Subcutaneous abdominal adipose tissue (tissue), 5 donors: ENCODE data around the gene PDE4D.

Source experiments
- H3K27ac ChIP-seq: one replicate; pipeline ENCODE4 v1.7.0; 2013; ENCODE audit warnings: low read depth, mild to moderate bottlenecking, inconsistent platforms, low read length, moderate library complexity
- H3K27me3 ChIP-seq, 5 donors: one replicate each; pipeline ENCODE4 v1.7.0; 2013; ENCODE audit warnings: low read length in 5 of 5, inconsistent platforms in 1 of 5; ENCODE audit not compliant: control insufficient read depth in 5 of 5, insufficient read depth in 4 of 5
- H3K36me3 ChIP-seq, 5 donors: one replicate each; pipeline ENCODE4 v1.7.0; 2013; ENCODE audit warnings: low read length in 5 of 5; ENCODE audit not compliant: control insufficient read depth in 5 of 5, insufficient read depth in 5 of 5
- H3K4me1 ChIP-seq, 5 donors: one replicate each; pipeline ENCODE4 v1.7.0; 2013; ENCODE audit warnings: low read length in 5 of 5, mild to moderate bottlenecking in 3 of 5, moderate library complexity in 1 of 5; ENCODE audit not compliant: control insufficient read depth in 5 of 5, insufficient read depth in 5 of 5
- H3K4me3 ChIP-seq, 5 donors: one replicate each; pipeline ENCODE4 v1.7.0; 2013; ENCODE audit warnings: low read length in 5 of 5, low read depth in 1 of 5
- H3K9ac ChIP-seq, 5 donors: one replicate each; pipeline ENCODE4 v1.7.0; 2013; ENCODE audit warnings: low read length in 5 of 5, mild to moderate bottlenecking in 4 of 5, moderate library complexity in 3 of 5
- H3K9me3 ChIP-seq, 5 donors: one replicate each; pipeline ENCODE4 v1.7.0; 2013; ENCODE audit warnings: low read length in 5 of 5; ENCODE audit not compliant: control insufficient read depth in 5 of 5
- donor health status: healthy.
- donor health status: healthy.
- donor health status: healthy.
- donor health status: healthy.
- donor health status: healthy.

Gene PDE4D

DNA sequence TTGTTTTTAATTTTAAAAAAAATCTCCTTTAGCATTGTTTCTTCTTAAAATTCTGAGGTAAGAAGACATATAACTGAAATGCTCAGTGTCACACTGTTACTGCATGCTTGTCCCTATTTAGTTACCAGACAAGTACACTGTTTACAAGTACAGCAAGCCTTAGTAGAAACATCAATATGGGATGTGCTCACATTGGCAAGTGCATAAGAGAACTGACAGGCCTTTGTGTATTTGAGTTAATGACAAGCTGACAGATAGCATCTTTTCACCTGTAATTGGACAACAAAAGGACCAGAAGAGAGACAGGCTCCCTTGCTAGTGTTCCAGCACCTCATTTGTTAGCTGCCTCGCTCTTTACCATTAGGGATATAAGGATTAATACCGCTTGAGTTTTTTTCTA, 63.6 kb downstream of the PDE4D start:
- Histone ChIP-seq H3K9me3 (no peaks in the 10 kb centered on the region), H3K4me3 (no peak overlapping the region), H3K27me3 (no peaks in the 10 kb centered on the region), H3K9ac (no peak overlapping the region), H3K4me1 (no peaks in the 10 kb centered on the region), H3K27ac (no peak overlapping the region), H3K36me3 (no peaks in the 10 kb centered on the region)

DNA sequence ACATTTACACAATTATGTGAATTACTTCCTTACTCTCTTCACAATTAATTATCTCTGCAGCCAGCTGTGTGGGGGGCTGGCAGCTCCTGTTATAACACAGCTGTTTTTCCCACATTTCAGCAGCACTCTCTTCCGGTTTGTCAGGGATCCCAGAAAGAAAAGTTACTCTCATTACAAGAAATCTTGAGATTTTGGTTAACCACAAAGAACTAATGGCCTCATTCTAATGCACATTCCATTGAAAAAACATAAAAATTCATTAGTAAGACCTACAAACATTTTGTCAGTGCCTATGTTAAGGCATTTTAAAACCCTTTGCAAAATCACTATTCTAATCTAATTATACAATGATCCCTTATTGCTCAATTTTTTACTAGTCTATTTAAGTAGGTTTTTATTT, 64.1 kb downstream of the PDE4D start:
- no peak overlapping the region for H3K27ac ChIP-seq
- H3K9me3 ChIP-seq, result no peaks in the 10 kb centered on the region
- H3K4me3 ChIP-seq, result no peak overlapping the region

DNA sequence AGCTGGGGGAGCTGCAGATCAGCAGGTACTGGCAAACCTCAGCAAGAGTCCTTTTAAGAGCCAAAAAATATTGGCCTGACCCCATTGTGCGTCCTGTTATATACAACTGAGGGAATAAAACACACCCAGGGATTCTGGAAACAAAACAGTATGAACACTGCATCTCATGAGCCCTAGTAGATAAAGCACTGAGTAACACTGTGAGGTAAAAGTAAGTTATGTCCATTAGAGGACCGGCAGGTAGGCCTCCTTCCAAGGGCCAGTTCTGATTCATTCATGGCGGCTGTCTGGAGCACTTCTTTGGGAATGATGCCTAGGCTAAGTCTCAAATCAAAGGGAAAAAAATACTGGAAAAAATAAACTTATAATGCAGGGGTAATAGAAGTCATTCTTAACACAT, 64.9 kb downstream of the PDE4D start:
- H3K9ac ChIP-seq, result no peak overlapping the region
- no peaks in the 10 kb centered on the region for H3K36me3 ChIP-seq
- no peaks in the 10 kb centered on the region for H3K4me1 ChIP-seq
- H3K4me3 ChIP-seq, result no peak overlapping the region
- no peaks in the 10 kb centered on the region for H3K9me3 ChIP-seq
- H3K27ac ChIP-seq, result no peak overlapping the region
- no peaks in the 10 kb centered on the region for H3K27me3 ChIP-seq

More for the DNA sequence above, 64.1 kb downstream of the PDE4D start:
- no peaks in the 10 kb centered on the region for H3K27me3 ChIP-seq
- H3K4me1 ChIP-seq, result no peaks in the 10 kb centered on the region
- H3K36me3 ChIP-seq, result no peaks in the 10 kb centered on the region
- H3K9ac ChIP-seq, result no peak overlapping the region

DNA sequence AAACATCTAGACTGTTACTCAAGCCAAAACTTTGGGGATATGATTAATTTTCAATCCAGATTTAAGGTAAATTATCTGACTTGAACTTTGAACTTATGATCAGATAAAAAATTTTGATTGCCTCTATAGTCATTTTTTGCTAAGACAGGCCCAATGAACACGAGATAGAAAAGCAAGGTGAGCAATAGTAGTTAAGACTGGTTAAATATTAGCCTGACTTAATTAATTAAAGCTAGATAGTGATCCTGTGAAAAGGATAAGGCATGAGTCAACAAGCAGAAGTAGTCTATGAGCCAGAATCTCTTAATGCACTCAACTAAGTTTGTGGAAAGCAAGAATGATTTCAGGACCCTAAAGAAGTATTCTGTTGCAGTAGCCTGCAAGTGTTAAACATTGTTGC, 66.5 kb downstream of the PDE4D start:
- no peaks in the 10 kb centered on the region for H3K36me3 ChIP-seq
- no peaks in the 10 kb centered on the region for H3K4me1 ChIP-seq
- no peaks in the 10 kb centered on the region for H3K9me3 ChIP-seq
- no peak overlapping the region for H3K27ac ChIP-seq
- H3K4me3 ChIP-seq, result no peak overlapping the region
- H3K9ac ChIP-seq, result no peak overlapping the region
- H3K27me3 ChIP-seq, result no peaks in the 10 kb centered on the region

DNA sequence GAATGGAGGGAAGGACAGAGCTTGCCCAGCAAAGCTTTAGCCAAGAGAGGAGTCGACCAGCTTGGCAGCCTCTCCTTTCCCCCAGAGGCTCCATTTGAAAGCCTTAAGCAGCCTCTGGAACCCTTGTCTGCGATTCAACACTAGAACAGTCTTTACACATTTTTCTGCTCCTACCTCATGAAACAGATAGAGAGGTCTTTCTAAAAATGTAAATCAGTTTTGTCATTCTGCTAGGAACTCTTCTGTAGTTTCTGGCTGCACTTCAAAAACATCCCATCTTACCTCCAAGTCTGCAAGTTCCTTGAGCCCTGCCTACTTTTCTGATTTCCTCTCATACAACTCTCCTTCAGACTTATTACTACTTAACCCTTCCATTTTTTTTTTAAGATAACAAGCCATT, 70.1 kb downstream of the PDE4D start:
- H3K27ac ChIP-seq, result no peak overlapping the region
- H3K36me3 ChIP-seq, result no peaks in the 10 kb centered on the region
- no peaks in the 10 kb centered on the region for H3K4me1 ChIP-seq
- no peaks in the 10 kb centered on the region for H3K27me3 ChIP-seq
- H3K9ac ChIP-seq, result no peak overlapping the region
- no peak overlapping the region for H3K4me3 ChIP-seq
- H3K9me3 ChIP-seq, result no peaks in the 10 kb centered on the region

DNA sequence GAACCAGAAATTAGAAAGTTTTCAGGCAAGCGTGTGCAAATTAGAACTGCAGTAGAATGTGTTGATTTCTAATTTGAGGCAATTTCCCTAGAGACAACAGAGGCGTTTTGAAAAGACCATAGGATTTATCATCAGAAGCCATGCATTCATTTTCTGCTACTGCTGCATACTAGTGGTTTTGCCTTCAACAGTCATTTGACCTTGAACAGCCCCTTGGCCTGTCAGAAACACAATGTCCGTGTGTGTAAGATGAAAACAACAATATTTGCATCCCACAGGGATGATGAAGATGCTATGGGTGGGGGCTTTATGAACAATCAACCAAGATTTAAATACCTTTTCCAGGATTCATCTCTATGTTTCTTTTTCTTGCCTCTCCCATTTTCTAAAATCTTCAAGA, 73.7 kb downstream of the PDE4D start:
- H3K27ac ChIP-seq, result no peak overlapping the region
- no peaks in the 10 kb centered on the region for H3K36me3 ChIP-seq
- H3K4me3 ChIP-seq, result no peak overlapping the region
- no peaks in the 10 kb centered on the region for H3K9me3 ChIP-seq
- no peaks in the 10 kb centered on the region for H3K4me1 ChIP-seq
- no peaks in the 10 kb centered on the region for H3K27me3 ChIP-seq
- no peak overlapping the region for H3K9ac ChIP-seq

DNA sequence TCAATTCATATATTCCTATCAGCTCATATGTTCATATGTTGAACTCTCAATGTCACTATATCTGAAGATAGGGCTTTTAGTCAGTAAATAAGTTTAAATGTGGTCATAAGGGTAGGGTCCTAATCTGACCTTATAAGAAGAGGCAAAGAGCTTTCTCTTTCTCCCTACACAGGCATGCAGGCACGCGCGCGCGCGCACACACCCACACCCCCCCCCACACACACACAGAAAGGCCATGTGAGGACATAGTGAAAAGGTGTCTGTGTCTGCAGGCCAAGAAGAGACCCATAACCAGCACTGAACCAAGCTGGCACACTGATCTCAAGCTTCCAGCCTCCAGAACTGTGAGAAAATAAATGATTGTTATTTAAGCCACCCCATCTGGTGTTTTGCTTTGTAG, 76.0 kb downstream of the PDE4D start:
- Histone ChIP-seq H3K4me3 (no peak overlapping the region), H3K36me3 (no peaks in the 10 kb centered on the region), H3K27ac (no peak overlapping the region), H3K27me3 (no peaks in the 10 kb centered on the region), H3K9ac (no peak overlapping the region), H3K9me3 (no peaks in the 10 kb centered on the region), H3K4me1 (no peaks in the 10 kb centered on the region)

DNA sequence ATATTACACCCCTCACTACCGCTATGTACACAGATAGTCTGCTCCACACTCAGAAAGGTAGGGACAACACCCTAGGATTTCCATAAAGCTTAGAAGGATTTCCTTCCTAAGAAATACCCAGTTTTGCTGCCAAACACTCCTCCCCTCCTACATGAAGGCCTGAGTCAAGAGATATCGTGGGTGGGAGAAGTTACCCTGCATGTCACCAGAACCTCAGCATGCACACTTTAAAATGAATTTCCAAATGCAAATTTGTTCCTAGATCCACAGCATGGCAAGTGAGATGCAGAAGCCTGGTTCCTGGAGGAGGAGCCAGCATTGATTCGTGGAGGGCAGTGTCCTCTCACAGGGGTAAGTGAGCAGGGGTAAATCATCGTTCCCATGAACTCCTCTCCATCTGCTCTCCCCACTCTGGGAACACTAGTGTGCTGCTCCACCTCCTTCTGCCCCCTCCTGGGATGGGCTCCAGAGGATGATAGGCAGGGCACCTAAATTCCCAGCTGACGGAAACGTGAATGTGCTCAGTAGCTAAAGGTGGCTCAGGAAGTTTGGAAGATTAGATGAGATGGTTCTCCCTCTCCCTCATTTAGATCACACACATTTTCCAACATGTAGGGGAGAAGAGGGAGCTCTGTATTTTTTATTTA, 76.7 kb downstream of the PDE4D start:
- Histone ChIP-seq H3K9ac (no peak overlapping the region), H3K9me3 (no peaks in the 10 kb centered on the region), H3K4me3 (no peak overlapping the region), H3K36me3 (no peaks in the 10 kb centered on the region), H3K4me1 (no peaks in the 10 kb centered on the region), H3K27me3 (no peaks in the 10 kb centered on the region), H3K27ac (no peak overlapping the region)

DNA sequence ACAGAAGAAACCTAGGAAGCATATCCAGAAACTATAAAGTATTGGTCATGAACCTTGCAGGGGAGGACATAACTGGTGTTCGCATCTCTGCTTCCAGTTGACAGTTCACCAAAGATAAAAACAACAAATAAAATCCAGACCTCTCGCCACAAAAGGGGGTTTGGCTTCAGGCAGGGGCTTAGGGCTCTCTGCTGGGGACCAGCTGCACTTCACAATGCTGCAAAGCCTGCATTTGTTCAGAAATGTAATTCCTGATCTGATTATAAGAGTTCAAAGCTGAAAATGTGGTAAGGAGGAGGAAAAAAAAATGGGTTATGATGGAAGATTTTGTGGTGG, 79.0 kb downstream of the PDE4D start:
- no peaks in the 10 kb centered on the region for H3K36me3 ChIP-seq
- no peaks in the 10 kb centered on the region for H3K9me3 ChIP-seq
- H3K9ac ChIP-seq, result no peak overlapping the region
- peaks cover 0 to 7% (median 2%) of the 10 kb centered on the region in 5 donors for H3K27me3 ChIP-seq
- H3K4me3 ChIP-seq, result no peak overlapping the region
- H3K27ac ChIP-seq, result no peak overlapping the region
- H3K4me1 ChIP-seq, result peaks cover 0 to 6% (median 3%) of the 10 kb centered on the region in 5 donors

DNA sequence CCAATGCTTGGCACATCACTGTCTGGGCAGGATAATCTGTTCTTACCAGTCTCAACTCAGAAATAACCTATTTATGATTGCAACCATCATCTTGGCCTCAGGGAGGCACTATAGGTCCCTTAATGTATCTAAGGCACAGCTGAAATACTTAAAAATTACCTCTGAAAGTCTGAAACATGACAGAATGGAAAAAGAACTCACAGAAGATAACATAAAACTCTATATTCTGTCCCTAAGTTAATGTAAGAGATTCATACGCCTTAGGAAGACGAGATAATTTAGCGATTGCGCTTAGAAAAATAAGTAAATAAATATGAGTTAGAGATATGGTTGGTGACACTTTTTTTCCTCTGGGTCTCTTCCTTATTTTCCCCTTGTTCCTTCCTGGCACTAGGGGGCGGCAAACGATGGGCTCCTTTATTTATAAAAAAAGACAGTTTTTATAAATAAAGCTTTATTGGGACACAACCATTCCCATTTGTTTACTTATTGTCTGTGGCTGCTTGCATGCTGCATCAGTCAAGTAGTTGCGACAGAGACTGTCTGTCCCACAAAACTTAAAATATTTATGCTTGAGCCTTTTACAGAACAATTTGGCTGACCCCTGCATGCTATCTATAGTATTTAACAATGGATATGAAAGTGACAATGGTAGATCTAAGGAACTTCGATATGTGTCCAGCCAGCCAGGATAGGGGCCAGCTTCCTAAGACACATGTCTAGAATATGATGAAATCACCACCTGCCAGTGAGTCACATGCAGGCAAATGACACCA, 79.6 kb downstream of the PDE4D start:
- no peak overlapping the region for H3K27ac ChIP-seq
- H3K4me1 ChIP-seq, result peaks cover 0 to 6% (median 3%) of the 10 kb centered on the region in 5 donors
- no peak overlapping the region for H3K9ac ChIP-seq
- peaks cover 0 to 7% (median 2%) of the 10 kb centered on the region in 5 donors for H3K27me3 ChIP-seq
- no peak overlapping the region for H3K4me3 ChIP-seq
- no peaks in the 10 kb centered on the region for H3K36me3 ChIP-seq
- H3K9me3 ChIP-seq, result no peaks in the 10 kb centered on the region
